Gastrocnemius medialis (tissue), 4 donors: ENCODE data around the gene ESPL1.

Experiments used
- CTCF ChIP-seq, 5 experiments: fragments of 450-650 bp in 3 of 5; fragments of 200-600 bp in 2 of 5; sonication (generic) in 2 of 5; IDR thresholded peaks in 4 of 5; conservative IDR thresholded peaks in 1 of 5; 1 replicate in 4 of 5; 2 replicates in 1 of 5; pipeline ENCODE4 v1.5.1; 2016 to 2019; ENCODE audit warnings: antibody characterized with exemption in 5 of 5, mild to moderate bottlenecking in 3 of 5, moderate library complexity in 3 of 5
- POLR2A ChIP-seq, 2 donors: fragments of 450-650 bp; IDR thresholded peaks; one replicate each; pipeline ENCODE4 v1.6.1; 2017; ENCODE audit warnings: antibody characterized with exemption in 2 of 2, mild to moderate bottlenecking in 2 of 2, moderate library complexity in 2 of 2

GRCh38 chr12:53218551-53219291, 49.4 kb upstream of the ESPL1 start:
- no peak for TF ChIP-seq CTCF (IDR thresholded peaks at IDR 0.05 in 4 of 5, conservative IDR thresholded peaks at IDR 0.05 in 1 of 5)
- no peak for TF ChIP-seq POLR2A (IDR thresholded peaks at IDR 0.05)
